HCT116 (cell line): ENCODE measurements around the gene CYRIA.

Experiments
- ATF3 ChIP-seq: IDR thresholded peaks from 2 replicates; pipeline ENCODE4 v1.6.1; 2012
- CTCF ChIP-seq, 3 experiments: fragments of 200-600 bp in 1 of 3; sonication (generic) in 1 of 3; IDR thresholded peaks in 2 of 3; conservative IDR thresholded peaks in 1 of 3; 2 replicates each; pipeline ENCODE4 v1.5.1; 2012 to 2017; ENCODE audit warnings: low read depth in 2 of 3, low read length in 2 of 3, antibody characterized with exemption in 1 of 3, borderline replicate concordance in 1 of 3, control low read depth in 1 of 3, mild to moderate bottlenecking in 1 of 3, mixed read lengths in 1 of 3, mixed run types in 1 of 3, moderate library complexity in 1 of 3; ENCODE audit not compliant: insufficient read depth in 1 of 3
- EZH2phosphoT487 ChIP-seq: fragments of 200-600 bp; IDR thresholded peaks from 2 replicates; pipeline ENCODE4 v1.6.1; 2018; ENCODE audit warnings: antibody characterized with exemption, borderline replicate concordance
- JUND ChIP-seq: IDR thresholded peaks from 2 replicates; pipeline ENCODE4 v1.6.1; 2012
- POLR2A ChIP-seq: IDR thresholded peaks from 2 replicates; pipeline ENCODE4 v1.7.0; 2011; ENCODE audit warnings: borderline replicate concordance; ENCODE audit not compliant: insufficient read depth, insufficient read length; ENCODE audit errors: extremely low read depth
- SIN3A ChIP-seq: IDR thresholded peaks from 2 replicates; pipeline ENCODE4 v1.6.1; 2012; ENCODE audit warnings: low read depth
- SP1 ChIP-seq: IDR thresholded peaks from 2 replicates; pipeline ENCODE4 v1.6.1; 2012; ENCODE audit warnings: low read depth
- TCF7L2 ChIP-seq: IDR thresholded peaks from 2 replicates; pipeline ENCODE4 v1.7.0; 2011; ENCODE audit warnings: borderline replicate concordance, inconsistent platforms; ENCODE audit not compliant: insufficient read depth, insufficient read length; ENCODE audit errors: extremely low read depth
- ZFX ChIP-seq: fragments of 450-650 bp; IDR thresholded peaks from 2 replicates; pipeline ENCODE4 v1.6.1; 2017

DNA sequence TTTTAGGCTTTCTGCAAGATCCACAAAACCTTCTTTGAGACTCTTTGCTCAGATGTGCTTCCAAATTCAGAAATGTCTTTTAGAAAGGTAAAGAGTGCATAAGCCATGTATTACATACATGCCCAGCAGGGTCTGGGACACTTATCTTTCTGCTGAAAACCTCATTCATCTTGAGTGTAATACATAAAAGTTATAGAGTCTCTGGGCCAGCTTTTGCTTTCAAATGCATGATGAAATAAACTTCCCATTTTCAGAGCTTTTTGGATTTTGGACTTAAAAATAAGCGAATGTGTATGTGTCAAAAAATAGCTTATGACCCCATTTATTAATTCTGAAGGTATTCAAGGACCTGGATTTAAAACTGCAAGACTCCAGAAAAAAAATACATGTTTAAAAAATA is 8.0 kb downstream of the CYRIA start:
- TF ChIP-seq CTCF (IDR thresholded peaks at IDR 0.05 in 2 of 3, conservative IDR thresholded peaks at IDR 0.05 in 1 of 3; ENCODE audit: borderline replicate concordance in 1 of 3, insufficient read depth in 1 of 3, low read depth in 2 of 3, low read length in 2 of 3) (no peak), ATF3 (no peak), POLR2A (no peak), SIN3A (no peak), JUND (no peak), TCF7L2 (no peak), SP1 (no peak), ZFX (no peak), EZH2phosphoT487 (no peak)
